A549 (cell line): ENCODE measurements around the gene PITPNM1. TPM values are rescaled to one million over a fixed set of nuclear protein-coding genes. Genes with fewer than 3 reads are reported as not detected.

Experiments
- ATAC-seq, 2 experiments: fragments of 200-7000 bp in 1 of 2; fragments of >200 bp in 1 of 2; cut with Nextera tagmentation in 1 of 2; cut with Tn5 transposase in 1 of 2; 3 replicates each; pipeline versions ENCODE4 v1.8.0 to v1.9.1; 2018 to 2020; ENCODE audit warnings: mild to moderate bottlenecking in 1 of 2, moderate library complexity in 1 of 2
- CTCF ChIA-PET: fragments of 300-600 bp; sonication (Branson Sonifier 250); formaldehyde crosslinking; extraction: SDS; loops from one replicate; lab custom pipeline; 2021; ENCODE audit warnings: antibody characterized with exemption, inconsistent platforms; lab: Yijun Ruan, JAX
- POLR2A ChIA-PET: fragments of 350-600 bp; formaldehyde crosslinking; extraction: SDS; loops from one replicate; lab custom pipeline; 2021; ENCODE audit warnings: antibody characterized with exemption, inconsistent platforms; lab: Yijun Ruan, JAX
- DNase-seq, 2 experiments: peaks; one replicate each; pipeline versions ENCODE4 v3.0.0 to v3.0.0-alpha.2; 2011 to 2016; ENCODE audit warnings: low read depth in 1 of 2, low spot score in 1 of 2
- FAIRE-seq: peaks from 2 replicates; lab custom pipeline; 2011; peaks lifted over from hg19 to GRCh38; lab: Jason Lieb, UNC
- H3K27ac ChIP-seq, 2 experiments: fragments of >200 bp; sonication (Bioruptor Twin); formaldehyde crosslinking; 3 replicates each; pipeline ENCODE4 v1.5.1; 2016 to 2017
- H3K4me1 ChIP-seq: fragments of >200 bp; sonication (Bioruptor Twin); formaldehyde crosslinking; 3 replicates; pipeline ENCODE4 v1.6.1; 2016
- H3K4me2 ChIP-seq: fragments of >200 bp; sonication (Bioruptor Twin); formaldehyde crosslinking; 3 replicates; pipeline ENCODE4 v1.6.1; 2016
- H3K4me3 ChIP-seq: fragments of >200 bp; sonication (Bioruptor Twin); formaldehyde crosslinking; 3 replicates; pipeline ENCODE4 v1.5.1; 2016
- H3K9me3 ChIP-seq: fragments of >200 bp; sonication (Bioruptor Twin); formaldehyde crosslinking; 3 replicates; pipeline ENCODE4 v1.6.1; 2016
- ATOH8 ChIP-seq: fragments of 250-450 bp; sonication (Bioruptor Pico); IDR thresholded peaks from 2 replicates; pipeline ENCODE4 v1.5.0; 2020; ENCODE audit warnings: low read depth, mild to moderate bottlenecking, moderate library complexity
- CBX2 ChIP-seq: fragments of 200-600 bp; sonication (generic); IDR thresholded peaks from 2 replicates; pipeline ENCODE4 v1.6.1; 2016; ENCODE audit warnings: low read depth, mild to moderate bottlenecking, borderline replicate concordance
- CHD2 ChIP-seq: fragments of 150-350 bp; IDR thresholded peaks from 2 replicates; pipeline ENCODE4 v1.6.1; 2014; ENCODE audit warnings: low read length; ENCODE audit not compliant: partially characterized antibody
- CTCF ChIP-seq: fragments of >200 bp; sonication (Bioruptor Twin); formaldehyde crosslinking; IDR thresholded peaks from 3 replicates; pipeline ENCODE4 v1.5.1; 2016
- E2F6 ChIP-seq: IDR thresholded peaks from 2 replicates; pipeline ENCODE4 v1.6.1; 2012; ENCODE audit warnings: low read depth, borderline replicate concordance
- ESRRA ChIP-seq: fragments of 150-350 bp; IDR thresholded peaks from 2 replicates; pipeline ENCODE4 v1.6.1; 2014; ENCODE audit warnings: mild to moderate bottlenecking, low read length, borderline replicate concordance
- FOXS1 ChIP-seq: fragments of 250-450 bp; sonication (Bioruptor Pico); IDR thresholded peaks from 2 replicates; pipeline ENCODE4 v1.5.0; 2020; ENCODE audit warnings: mild to moderate bottlenecking, moderate library complexity
- HMGXB4 ChIP-seq: fragments of 250-450 bp; sonication (Bioruptor Pico); IDR thresholded peaks from 2 replicates; pipeline ENCODE4 v1.5.0; 2021; ENCODE audit warnings: mild to moderate bottlenecking, moderate library complexity, borderline replicate concordance
- HOXA7 ChIP-seq: fragments of 250-450 bp; sonication (Bioruptor Pico); IDR thresholded peaks from 2 replicates; pipeline ENCODE4 v1.5.0; 2020; ENCODE audit warnings: mild to moderate bottlenecking, moderate library complexity
- JUNB ChIP-seq: fragments of >200 bp; sonication (Bioruptor Twin); formaldehyde crosslinking; IDR thresholded peaks from 2 replicates; pipeline ENCODE4 v1.6.1; 2016
- KDM5A ChIP-seq: fragments of 200-600 bp; sonication (generic); IDR thresholded peaks from 2 replicates; pipeline ENCODE4 v1.6.1; 2016; ENCODE audit warnings: antibody characterized with exemption, mild to moderate bottlenecking
- MAX ChIP-seq: IDR thresholded peaks from 2 replicates; pipeline ENCODE4 v1.6.1; 2012
- MAZ ChIP-seq: fragments of 150-350 bp; IDR thresholded peaks from 2 replicates; pipeline ENCODE4 v1.6.1; 2014; ENCODE audit warnings: antibody characterized with exemption, low read depth, low read length, borderline replicate concordance
- PBX3 ChIP-seq: IDR thresholded peaks from 2 replicates; pipeline ENCODE4 v1.6.1; 2012
- PHF8 ChIP-seq: fragments of 200-600 bp; sonication (generic); IDR thresholded peaks from 2 replicates; pipeline ENCODE4 v1.6.1; 2016; ENCODE audit warnings: low read depth, mild to moderate bottlenecking, antibody characterized with exemption, moderate library complexity, borderline replicate concordance
- POLR2AphosphoS2 ChIP-seq: conservative IDR thresholded peaks from 2 replicates; pipeline ENCODE4 v1.6.1; 2012; ENCODE audit warnings: low read length, improper control_type of control experiment, inconsistent platforms
- RAD21 ChIP-seq, 2 experiments: fragments of >200 bp in 1 of 2; sonication (Bioruptor Twin) in 1 of 2; formaldehyde crosslinking in 1 of 2; IDR thresholded peaks in 1 of 2; conservative IDR thresholded peaks in 1 of 2; 2 replicates in 1 of 2; 3 replicates in 1 of 2; pipeline ENCODE4 v1.6.1; 2012 to 2018; ENCODE audit warnings: inconsistent platforms in 1 of 2
- RNF2 ChIP-seq: fragments of 200-600 bp; sonication (generic); IDR thresholded peaks from 2 replicates; pipeline ENCODE4 v1.6.1; 2016; ENCODE audit warnings: low read depth, mild to moderate bottlenecking, antibody characterized with exemption, moderate library complexity, borderline replicate concordance
- ZC3H11A ChIP-seq: fragments of 450-650 bp; IDR thresholded peaks from 2 replicates; pipeline ENCODE4 v1.6.1; 2014; ENCODE audit warnings: antibody characterized with exemption, mild to moderate bottlenecking
- ZNF302 ChIP-seq: fragments of 250-450 bp; sonication (Bioruptor Pico); IDR thresholded peaks from 2 replicates; pipeline ENCODE4 v1.9.0; 2021; ENCODE audit warnings: inconsistent platforms, mild to moderate bottlenecking, moderate library complexity
- ZSCAN20 ChIP-seq: fragments of 250-450 bp; sonication (Bioruptor Pico); IDR thresholded peaks from 2 replicates; pipeline ENCODE4 v1.8.0; 2022; ENCODE audit warnings: mild to moderate bottlenecking, moderate library complexity
- WGBS: methylation state at CpG from one replicate; pipeline ENCODE4 v1.1.6; 2017; ENCODE audit errors: missing lambda C conversion rate; 5-methylcytosine and 5-hydroxymethylcytosine counted together
- polyA plus RNA-seq, 4 experiments: library from polyadenylated mRNA; depleted of rRNA in 3 of 4; stranded (reverse); fragments of >200 nt; fragmentation: RNase III in 1 of 4; extraction: RNeasy Plus Mini Kit Qiagen cat#74134 plus additional on column Dnase treatment in 1 of 4; gene quantifications; 2 replicates in 3 of 4; 3 replicates in 1 of 4; pipeline ENCODE4 v1.2.3, GENCODE V29; 2011 to 2017

Gene PITPNM1
- polyA plus RNA-seq, 2 of the 4 experiments (the other 2 are of a cell fraction), result 14.2 to 42.0 TPM

- no peak for TF ChIP-seq PBX3
- TF ChIP-seq ESRRA, result no peak
- peak; percentile 97 for TF ChIP-seq MAX
- no peak for TF ChIP-seq RAD21 (conservative IDR thresholded peaks at IDR 0.05 in 1 of 2, IDR thresholded peaks at IDR 0.05 in 1 of 2)
- no peak for TF ChIP-seq MAZ
- peak; percentile 58; the same call in 1 of the 2 replicates for TF ChIP-seq ATOH8 (CRISPR knock-in tag)
- TF ChIP-seq CBX2, result no peak
- TF ChIP-seq PHF8, result no peak
- no peak for TF ChIP-seq KDM5A
- TF ChIP-seq E2F6, result peak; percentile 94
- TF ChIP-seq RNF2, result no peak; the same call in 1 of the 2 replicates
- no peak for TF ChIP-seq ZNF302
- TF ChIP-seq FOXS1 (CRISPR knock-in tag), result no peak
- TF ChIP-seq, all 56 proteins: peak for 12
These were observed 41.3 kb downstream of the PITPNM1 start (continued) for GRCh38 chr11:67463680-67464410.

- ATAC-seq, result no peak
- Histone ChIP-seq H3K4me2 (no peak overlapping the region; the same call in 2 of the 3 replicates), H3K27ac (peak overlapping the region; percentile 95 to 99), H3K4me1 (peaks cover 33% of the 10 kb centered on the region), H3K9me3 (no peaks in the 10 kb centered on the region), H3K4me3 (no peak overlapping the region)
- DNase-seq, result no peak
- no peak for TF ChIP-seq CHD2
- TF ChIP-seq MAX, result no peak
- no peak for TF ChIP-seq CBX2
- TF ChIP-seq ZC3H11A, result no peak
- TF ChIP-seq HMGXB4 (CRISPR knock-in tag), result no peak
- no peak for TF ChIP-seq HOXA7 (CRISPR knock-in tag)
- TF ChIP-seq JUNB, result no peak
- no peak for TF ChIP-seq CTCF
- no peak for TF ChIP-seq ZSCAN20 (CRISPR knock-in tag)
- TF ChIP-seq POLR2AphosphoS2, result no peak
- 86% methylated on average over 10 of the region's 10 CpGs for WGBS
- CTCF ChIA-PET, result interaction anchor here (0.6 to 0.7 kb wide), 3 partner anchors 12 to 120 kb away, joined by 3 to 4 read pairs (median 3); no protein-coding TSS in a partner anchor
- POLR2A ChIA-PET, result interaction anchor here (0.7 to 1.0 kb wide), 2 partner anchors 20 to 110 kb away, joined by 3 to 4 read pairs; partner anchors contain the start of genes AIP and POLD4
- no peak for FAIRE-seq
These were observed 42.0 kb downstream of the PITPNM1 start for GRCh38 chr11:67463186-67463585.
